Hepatic stellate cell (primary cell): ENCODE results near the gene PRPF38B.

Experiments
- DNase-seq: peaks from one replicate; pipeline ENCODE4 v3.0.0; 2011; ENCODE audit warnings: low spot score

The PRPF38B gene

DNA sequence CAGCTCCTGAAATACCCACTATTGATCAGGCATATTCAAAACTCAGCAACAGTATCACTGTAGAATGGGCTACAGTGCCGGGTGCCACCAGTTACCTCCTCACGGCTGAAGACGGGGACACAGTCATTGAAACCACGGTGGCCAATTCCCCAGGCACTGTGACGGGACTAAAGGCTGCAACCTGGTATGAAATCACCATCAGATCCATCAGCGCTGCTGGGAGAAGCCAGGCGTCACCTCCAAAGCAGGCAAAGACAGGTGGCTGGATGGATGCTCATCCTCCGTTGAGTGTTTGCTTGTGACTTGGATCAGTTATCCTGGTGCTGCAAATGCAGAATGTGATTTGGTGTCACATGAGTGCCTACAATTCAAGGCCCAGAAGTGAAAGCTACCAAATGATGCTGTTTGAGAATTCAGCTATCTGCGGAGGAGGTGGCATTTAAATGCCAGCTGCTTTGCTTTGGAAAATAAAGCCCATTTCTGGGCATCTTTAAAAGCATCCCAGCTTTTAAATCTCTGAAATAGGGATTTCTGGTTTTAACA, 25.7 kb downstream of the PRPF38B start:
- DNase-seq = no peak

DNA sequence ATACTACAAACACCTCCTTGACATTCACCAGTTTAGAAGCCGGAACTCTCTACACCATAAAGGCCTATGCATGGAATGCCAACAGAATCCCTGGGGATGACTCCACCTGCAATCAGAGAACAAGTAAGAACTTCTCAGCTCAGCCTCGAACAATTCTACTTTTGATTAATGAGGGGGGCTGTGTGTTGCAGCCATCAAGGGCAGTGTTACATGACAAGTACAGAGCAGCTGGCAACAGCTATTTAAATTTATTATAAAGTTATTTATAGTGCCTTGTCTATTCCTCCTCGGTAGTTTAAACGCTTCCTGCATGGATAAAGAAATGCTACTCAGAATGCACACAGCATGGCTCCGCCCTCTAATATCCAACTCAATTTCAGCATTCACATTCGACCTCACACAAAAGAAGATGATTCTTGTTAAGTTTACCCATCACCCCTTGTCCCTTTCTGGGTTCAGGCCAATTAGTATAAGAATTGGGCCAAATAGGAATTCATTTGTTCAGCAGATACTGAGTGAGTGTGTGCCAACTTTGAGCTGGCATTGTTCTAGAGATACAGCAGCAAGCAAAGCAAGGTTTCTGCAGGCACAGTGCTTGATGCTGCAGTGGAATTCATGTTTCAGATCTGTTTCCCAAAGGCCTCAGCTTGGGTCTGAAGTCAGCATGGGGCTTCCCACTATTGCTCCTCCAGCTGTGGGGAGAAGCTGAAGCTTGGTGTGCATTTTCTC, 27.0 kb downstream of the PRPF38B start:
- DNase-seq = no peak

DNA sequence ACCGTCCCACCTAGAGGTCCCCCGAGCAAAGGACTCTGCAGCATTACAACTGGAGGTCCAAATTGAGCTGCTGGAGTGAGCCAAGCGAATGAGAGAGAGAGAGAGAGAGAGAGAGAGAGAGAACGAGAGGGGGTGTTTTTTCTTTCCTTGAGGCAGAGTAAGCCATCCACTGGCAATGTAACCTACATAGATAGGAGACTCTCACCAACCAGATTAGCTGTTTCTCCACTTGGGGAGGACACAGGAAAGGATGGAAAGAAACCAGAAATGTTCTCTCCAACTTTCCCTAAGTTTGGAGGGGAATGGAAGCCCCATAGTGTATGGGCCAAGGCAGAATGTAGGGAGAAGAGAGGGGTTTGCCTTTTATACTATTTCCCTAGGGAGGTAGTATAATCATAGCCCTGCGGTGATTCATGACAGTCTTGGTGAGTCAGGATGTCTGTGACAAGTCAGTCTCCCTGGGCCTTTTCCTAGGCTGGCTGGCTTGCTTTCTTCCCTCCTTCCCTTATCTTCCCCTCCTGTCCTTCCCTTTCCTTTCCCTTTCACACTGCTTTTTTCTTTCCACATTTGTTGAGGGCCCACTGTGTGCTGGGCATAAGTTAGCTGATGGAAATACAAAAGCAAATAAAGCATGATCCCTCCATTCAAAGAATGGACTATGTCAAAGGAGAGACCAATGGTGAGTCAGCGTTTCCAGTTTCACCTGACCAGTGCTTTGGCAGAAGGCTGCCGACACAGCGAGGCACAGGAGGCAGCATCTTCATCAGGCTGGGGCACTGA, 27.7 kb downstream of the PRPF38B start:
- DNase-seq = peak; percentile 79

DNA sequence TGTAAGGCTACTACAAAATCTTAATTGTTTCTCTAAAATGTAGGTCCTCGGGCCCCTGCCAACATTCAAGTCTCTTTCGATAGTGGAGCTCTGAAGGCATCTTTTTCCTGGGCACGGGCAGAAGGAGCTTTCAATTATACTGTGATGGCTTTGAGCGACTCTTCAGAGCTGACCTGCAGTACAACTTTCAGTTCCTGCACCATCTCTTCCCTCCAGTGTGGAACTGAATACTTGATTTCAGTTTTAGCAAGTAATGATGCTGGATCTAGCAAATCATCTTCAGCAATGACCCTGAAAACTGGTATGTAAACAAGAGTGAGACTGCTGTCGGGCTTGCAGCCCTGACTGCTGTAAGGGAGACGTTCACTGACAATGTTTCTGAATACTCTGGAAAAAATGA, 30.2 kb downstream of the PRPF38B start:
- DNase-seq = no peak

DNA sequence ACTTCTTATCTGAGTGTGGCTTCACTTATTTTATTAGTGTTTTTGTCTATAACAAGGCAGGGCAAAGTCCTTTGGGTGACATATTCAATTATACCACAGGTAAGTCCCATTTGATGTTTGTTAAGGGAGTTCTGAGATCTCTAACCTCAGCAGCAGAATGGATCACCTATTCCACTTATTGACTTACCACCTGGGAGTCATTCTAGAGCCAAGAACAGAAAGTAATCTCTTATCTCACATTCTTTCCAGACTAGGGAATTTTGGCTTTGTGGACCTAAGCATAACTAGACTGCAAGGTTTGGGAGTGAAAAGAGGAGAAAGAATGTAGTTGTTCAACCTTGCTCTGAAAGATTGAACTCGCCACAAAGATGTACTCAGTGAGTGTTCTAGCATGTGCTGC, 33.8 kb downstream of the PRPF38B start:
- no peak for DNase-seq

DNA sequence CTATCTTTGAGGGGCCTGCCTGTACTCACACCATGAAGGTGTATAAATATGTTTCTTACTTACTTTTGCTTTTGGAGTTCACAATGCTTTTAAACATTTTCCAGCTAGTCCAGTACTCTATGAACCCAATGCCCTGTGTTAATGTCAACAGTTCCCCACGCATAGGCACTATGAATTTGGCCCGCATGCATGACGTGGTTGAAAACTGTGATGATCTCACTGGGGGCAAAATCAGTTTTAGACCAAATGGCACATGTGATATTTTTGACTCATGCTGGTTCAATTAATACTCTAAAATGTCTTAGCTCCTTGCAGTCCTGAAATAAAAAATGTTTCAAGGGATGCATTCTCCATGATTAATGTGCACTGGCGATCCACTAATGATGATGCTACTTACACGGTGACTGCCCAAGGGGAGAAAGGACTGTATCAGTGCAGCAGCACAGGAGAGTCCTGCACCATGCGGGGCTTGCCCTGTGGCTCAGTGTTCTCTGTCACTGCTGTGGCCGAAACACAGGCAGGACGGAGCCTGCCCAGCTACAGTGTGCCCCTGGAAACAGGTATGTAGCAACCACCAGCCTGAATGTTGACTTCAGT, 36.3 kb downstream of the PRPF38B start:
- no peak for DNase-seq

DNA sequence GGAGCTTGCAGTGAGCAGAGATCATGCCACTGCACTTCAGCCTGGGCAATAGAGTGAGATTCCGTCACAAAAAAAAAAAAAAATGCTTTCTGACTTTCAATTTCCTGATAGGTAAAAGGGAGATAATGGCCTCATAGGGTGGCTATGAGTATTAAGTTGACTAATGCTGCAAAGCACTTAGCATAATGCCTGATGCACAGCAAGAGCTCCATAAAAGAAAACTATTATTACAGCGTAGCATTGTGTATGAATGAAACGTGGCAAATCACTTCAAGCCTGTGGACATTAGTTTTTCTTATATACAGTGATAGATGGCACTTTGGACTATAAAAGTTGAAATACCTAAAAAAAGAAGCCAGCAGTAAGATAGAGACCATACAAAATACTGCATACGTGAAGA, 37.4 kb downstream of the PRPF38B start:
- no peak for DNase-seq

DNA sequence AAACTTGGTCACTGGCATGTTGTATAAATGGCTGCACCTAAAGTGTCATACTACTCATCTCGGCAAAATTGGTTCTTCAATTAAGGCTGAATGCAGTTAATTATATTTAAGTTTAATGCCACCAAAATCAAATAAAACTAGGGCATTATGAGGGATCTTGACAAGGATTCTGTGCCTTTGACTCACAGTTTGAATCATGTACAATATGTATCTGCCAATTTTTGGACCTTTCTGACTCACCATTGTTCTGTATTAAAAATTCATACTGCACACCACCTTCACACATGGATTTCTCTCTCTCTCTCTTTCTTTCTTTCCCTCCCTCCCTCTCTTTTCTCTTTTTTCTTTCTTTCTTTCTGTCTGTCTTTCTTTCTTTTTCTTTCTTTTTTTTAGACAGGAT, 40.3 kb downstream of the PRPF38B start:
- DNase-seq = no peak

DNA sequence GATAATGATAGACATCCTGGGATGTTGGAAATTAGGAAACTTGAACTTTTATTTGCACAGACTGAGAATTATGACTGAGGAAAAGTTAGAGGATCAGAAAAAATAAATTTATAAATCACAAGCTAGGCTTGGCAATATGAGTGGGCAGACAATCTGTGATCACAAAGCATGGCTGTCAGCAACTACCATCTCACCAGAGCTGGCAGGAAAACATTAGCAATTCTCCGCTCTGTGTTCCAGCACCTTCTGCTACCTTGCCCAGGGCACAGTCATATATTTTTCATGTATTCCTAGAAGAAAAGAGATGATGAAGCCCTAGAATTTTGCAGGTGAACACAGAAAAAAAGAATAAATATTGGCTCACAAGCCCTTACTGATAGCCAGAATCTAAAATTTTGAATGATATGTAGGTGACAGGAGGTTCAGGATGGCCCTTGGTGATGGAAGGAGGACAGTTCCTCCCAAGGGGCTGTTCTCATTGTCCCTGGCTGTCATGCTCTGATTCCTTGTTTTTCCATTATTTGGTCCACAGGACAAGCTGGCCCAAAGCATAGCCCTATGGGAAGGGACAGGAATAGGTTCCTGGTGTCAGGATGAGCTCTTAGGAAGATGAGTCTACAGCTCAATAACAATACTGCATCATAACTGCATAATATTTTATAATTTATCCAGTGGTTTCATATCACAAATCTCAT, 42.2 kb downstream of the PRPF38B start:
- no peak for DNase-seq

DNA sequence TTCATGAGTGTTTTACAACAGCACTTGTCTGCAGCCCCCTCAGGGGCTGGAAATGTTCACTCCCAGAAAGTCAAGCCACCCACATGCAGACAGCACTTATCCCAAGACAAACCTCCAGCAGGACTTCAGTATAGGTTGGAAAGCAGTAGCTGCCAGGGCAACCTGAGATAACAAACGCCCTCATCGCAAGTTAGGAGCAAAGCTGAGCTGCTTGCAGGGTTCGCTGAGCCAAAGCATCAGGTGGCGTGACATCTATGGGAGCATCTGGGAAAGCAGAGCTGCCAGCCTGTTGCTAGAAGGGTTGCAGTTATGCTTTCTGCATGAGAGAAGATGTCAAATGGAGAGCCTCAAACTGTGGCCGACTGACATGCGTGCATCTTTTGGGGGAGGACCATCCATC, 50.1 kb downstream of the PRPF38B start:
- no peak for DNase-seq

DNA sequence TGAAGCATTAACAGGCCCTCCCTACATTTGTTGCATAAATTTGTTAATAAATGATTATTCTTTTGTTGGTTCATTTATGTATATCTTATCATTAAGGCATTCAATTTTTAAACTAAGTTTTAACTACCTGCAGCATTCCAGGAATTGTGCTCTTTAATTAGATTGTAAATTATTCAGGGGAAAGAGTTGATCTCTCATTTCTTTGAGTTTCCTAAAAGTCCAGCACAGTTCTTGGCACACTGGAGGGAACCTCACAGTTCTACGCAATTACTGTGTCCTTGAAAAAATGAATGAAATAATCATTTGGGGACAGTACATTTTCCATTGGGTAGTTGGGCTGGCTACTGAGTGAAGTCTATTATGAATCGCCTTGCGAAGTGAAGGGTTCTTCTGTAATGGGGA, 53.9 kb downstream of the PRPF38B start:
- no peak for DNase-seq

DNA sequence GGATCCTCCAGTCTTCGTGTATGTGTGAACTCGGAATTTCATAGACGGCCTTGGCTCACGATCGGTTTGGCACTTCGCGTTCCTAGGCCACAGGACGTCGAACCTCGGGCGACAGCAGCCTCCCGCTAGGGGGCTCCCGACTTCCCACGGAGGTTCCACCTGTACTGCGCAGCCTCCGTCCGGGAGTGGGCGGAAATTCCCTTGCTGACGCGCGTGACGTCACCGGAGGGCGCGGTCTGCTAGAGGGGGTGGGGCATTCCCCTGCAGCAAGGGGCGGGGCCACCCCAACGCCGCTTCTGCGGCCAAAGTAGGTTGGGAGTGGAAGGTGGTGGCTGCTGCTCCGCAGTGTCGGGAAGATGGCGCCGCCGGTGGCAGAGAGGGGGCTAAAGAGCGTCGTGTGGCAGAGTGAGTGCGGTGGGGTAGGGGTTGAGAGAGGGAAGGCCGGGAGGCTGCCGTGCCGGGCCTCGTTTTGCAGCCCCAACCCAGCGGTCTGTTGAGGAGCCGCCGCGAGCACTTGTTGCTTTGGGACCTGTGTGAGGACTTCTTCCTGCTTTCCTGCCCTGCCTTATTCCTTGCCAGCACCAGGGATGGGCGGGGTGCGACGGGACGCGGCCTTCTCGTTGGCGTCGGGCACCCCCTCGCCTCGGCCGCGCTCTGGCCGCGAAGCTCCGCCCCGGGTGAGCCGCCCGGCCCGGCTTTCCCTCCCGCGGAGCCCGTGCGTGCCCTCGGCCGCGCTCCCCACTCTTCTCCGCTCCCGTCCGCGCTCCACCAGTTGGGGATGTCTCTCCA, 54.5 kb downstream of the PRPF38B start, which contains the start of gene STXBP3:
STXBP3 (plus strand) TSS at position 293 of the 789 bp plus-strand sequence; CDS start at position 357, 64 bp downstream.
- peak; percentile 90 for DNase-seq

DNA sequence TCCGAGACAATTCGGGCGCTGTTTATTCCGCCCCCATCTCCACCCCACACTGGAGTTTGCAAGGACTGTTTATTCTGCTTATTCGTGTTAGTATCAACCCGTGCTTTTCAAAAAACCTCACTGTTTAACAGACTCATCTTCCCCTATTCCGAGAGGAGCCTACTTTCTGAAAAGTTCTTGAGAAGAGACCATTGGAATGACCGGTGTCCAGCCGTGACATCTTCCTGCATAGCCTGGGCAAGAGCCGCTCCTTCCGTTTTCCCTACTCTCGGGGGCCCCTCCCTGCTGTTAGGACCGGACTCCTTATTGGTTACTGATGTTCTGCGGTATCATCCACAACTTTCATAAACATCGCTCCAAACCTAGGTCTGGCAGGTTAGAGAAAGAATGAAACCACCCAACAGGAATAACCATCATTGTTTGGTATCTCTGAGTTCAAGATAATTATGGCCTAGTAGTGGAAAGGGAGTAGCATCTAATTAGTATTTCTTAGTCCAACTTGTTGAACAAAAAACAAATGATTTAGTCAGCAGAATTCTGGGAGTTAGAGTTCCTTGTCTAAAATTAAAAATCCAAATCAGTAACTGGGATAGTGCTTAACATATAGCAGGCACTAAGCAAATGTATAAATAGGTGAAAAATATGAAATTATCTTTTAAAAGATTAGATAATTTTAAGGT, 55.2 kb downstream of the PRPF38B start:
- DNase-seq = peak; percentile 80

DNA sequence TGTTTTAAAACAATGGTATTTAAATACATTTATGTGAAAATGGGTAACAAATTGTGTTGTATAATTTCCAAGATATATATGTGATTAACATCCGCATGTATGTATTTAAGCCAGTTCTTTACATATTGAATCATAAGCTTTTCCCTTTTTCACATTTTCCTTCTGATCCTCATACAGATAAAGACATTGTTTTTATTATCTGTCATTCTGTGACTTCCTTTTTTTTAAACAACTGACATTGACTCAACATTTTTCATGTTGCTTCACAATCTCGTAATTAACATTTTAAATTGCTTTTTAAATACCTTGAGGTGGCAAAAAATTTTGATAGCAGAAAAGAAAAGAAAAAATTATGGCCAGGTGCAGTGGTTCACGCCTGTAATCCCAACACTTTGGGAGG, 55.8 kb downstream of the PRPF38B start:
- DNase-seq = no peak

DNA sequence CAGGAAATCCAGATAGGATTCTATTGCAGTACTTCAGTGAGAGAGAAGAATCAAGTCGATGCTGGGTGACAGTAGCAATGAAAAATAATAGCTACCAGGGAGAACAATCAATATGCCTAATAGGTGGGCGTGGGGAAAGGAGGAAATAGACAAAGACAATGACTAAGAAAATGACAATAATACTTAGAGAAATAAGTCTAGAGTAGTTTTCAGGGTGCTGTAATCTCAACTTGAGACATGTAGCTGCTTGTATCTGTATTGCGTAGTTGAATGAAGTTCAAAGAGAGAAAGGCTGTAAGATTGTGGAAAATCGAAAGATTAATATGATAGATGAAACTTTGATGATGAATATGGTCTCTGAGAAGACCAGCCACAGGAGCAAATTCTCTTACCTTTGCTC, 57.0 kb downstream of the PRPF38B start:
- DNase-seq = no peak

DNA sequence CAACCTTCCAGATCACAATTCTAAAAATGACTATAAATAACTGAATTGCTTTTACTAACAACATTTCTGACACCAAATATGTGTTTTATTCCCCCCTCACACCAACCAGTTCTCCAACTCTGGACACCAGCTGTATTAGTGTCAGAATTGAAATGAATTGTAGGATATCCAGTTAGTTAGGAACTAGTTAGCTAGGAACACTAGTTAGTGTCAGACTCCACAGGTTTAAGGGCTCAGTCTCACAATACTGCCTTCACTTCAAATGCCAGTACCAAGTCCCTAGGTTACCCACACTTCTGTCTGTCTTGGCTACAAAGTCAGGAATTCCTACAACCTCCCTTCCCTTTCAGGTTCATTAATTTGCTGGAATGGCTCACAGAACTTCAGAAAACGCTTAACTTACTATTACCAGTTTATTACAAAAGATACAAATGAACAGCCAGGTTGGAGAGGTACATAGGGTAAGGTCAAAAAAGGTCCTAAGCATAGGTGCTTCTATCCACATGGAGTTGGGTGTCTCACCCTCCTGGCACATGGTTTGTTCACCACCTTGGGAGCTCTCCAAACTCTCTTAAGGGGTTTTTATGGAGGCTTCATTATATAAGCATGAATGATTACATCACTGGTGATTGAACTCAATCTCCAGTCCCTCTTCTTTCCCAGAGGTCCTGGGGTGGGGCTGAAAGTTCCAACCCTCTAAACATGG, 58.5 kb downstream of the PRPF38B start:
- no peak for DNase-seq
